Choroid plexus epithelial cell (primary cell): ENCODE results near the gene ZHX3.

Source experiments
- DNase-seq: peaks from one replicate; pipeline ENCODE4 v3.0.0-alpha.2; 2010; ENCODE audit warnings: low read depth
- H3K4me3 ChIP-seq: 2 replicates; pipeline ENCODE4 v1.5.1; 2011; ENCODE audit warnings: low read depth, mild to moderate bottlenecking, control low read depth, low read length, moderate library complexity
- TF ChIP-seq, protein P1 (sequence below): conservative IDR thresholded peaks from 2 replicates; pipeline ENCODE4 v1.5.1; 2011; ENCODE audit warnings: low read depth, mild to moderate bottlenecking, control low read depth, inconsistent platforms, low read length, moderate library complexity

Gene ZHX3

DNA sequence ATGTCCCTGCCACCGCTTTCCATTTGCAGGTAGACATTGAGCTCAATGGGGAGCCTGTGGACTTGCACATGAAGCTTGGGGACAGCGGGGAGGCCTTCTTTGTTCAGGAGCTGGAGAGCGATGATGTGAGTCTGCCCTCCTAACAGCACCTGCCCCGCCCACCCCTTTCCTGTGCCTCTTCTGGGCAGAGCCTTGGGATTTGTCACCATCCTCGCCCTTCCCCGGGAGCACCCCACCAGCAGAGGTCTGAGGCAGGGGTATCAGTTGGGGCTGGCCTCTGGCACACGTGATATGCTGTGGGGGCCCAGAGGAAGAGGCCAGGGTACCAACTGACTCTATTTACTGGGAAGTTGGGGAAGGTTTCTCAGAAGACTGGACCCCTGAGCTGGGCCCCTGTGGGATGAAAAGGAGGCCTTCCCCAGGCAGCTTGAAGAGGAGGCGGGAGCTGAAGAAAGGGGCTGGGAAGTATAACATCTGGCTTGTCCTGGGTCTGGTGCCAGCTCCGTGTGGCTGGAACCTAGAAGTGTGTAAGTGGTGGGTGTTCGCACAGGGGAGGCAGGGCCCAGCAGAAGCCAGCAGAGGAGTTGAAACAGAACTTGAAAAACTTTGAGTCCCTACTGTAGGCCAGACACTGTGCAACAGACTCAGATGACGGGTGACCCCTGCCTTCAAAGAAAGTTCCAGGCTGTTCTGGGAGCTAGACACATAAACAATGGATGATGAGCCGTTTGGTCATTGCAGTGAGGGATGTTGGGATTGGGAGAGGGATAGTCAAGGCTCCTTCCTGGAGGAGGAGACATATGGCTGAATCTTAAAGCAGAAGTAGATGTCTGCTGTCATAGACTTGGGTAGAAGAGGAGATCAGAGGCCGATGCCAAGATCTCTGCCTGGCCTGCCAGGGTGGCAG, 30.2 kb upstream of the ZHX3 start:
- no peak overlapping the region for H3K4me3 ChIP-seq
- TF ChIP-seq, protein P1, sequence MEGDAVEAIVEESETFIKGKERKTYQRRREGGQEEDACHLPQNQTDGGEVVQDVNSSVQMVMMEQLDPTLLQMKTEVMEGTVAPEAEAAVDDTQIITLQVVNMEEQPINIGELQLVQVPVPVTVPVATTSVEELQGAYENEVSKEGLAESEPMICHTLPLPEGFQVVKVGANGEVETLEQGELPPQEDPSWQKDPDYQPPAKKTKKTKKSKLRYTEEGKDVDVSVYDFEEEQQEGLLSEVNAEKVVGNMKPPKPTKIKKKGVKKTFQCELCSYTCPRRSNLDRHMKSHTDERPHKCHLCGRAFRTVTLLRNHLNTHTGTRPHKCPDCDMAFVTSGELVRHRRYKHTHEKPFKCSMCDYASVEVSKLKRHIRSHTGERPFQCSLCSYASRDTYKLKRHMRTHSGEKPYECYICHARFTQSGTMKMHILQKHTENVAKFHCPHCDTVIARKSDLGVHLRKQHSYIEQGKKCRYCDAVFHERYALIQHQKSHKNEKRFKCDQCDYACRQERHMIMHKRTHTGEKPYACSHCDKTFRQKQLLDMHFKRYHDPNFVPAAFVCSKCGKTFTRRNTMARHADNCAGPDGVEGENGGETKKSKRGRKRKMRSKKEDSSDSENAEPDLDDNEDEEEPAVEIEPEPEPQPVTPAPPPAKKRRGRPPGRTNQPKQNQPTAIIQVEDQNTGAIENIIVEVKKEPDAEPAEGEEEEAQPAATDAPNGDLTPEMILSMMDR = no peak
- peak; percentile 33 for DNase-seq

GRCh38 chr20:41345729-41346067, 28.2 kb upstream of the ZHX3 start:
- DNase-seq = no peak
- TF ChIP-seq, protein P1 = no peak
- no peak overlapping the region for H3K4me3 ChIP-seq

- no peak overlapping the region for H3K4me3 ChIP-seq
- TF ChIP-seq, protein P1 = no peak
- no peak for DNase-seq
Observed at GRCh38 chr20:41344938-41345728, 27.6 kb upstream of the ZHX3 start.

- TF ChIP-seq, protein P1 = no peak
- no peak overlapping the region for H3K4me3 ChIP-seq
- DNase-seq = no peak
Observed at GRCh38 chr20:41344477-41344876, 26.9 kb upstream of the ZHX3 start.

DNA sequence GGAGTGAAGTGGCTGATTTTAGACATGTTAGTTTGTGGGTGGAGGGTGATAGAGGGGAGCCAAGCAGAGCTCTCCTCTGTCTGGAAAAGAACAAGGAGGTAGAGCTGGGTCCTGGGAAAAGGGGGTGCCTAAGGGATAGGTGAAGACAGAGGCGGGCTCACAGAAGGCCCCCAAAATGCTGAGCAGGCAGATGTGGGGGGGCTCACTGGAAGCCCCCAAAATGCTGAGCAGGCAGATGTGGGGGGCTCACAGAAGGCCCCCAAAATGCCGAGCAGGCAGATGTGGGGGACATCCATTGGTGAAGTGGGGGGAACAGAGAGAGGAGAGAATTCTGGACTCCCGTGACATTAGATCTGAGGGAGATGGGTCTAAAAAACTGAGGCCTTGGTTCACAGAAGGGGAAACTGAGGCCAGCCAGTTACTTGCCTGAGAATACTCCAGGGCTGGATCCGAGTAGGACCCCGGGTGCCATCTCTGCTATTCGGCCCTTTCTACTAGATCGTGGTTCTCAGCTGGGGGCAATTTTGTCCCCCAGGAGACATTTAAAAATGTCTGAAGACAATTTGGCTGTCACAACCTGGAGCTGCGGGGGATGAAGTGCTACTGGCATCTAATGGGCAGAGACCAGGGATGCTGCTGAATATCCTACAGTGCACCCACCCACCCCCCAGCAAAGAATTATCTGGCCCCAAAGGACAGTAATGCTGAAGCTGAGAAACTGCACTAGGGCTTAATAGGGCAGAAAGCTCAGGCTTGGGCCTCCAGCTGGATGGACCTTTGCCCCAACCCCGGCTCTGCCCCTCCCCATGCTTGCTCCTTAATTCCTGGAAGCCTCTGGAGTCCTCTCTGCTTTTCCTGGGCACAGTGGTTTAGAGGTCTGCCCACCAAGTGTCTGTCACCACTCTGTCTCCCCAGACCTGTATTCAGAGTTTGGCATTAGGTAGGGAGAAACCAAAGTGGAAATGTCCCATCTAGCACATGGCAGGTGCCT, 25.2 kb upstream of the ZHX3 start:
- H3K4me3 ChIP-seq = no peak overlapping the region
- TF ChIP-seq, protein P1 = no peak
- no peak for DNase-seq

DNA sequence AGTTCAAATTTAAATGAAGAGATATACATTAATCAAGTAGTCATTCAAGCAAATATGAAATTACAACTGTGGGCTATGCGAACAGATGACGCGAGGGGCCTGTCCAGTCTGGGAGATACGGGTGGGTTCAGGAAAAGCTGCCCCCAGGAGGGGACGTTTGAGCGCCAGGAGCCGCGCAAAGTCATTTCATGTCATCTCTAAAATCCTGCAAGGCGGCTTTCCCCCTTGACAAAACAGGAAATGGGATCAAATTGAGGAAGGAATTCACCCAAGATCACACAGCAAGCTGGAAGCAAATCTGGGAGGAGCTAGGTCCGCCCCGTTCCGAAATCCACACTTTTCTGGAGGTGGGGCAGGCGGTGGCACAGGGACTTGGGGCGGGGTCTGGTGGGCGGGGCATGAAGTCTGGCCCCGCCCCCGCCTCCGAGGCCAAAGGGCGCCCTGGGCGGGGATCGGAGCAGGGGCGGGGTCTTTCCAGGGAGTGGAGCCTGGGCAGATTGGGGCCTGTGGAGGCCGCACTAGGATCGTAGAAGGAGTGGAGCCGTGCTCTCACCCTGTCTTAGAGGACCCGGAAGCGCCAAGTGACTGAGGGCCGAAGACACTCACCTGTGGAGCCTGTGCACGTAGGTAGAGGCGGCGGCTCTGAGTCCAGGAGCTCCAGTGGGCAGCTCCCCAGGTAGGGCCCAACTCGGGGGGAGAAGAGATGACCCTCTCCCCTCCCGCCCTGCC, 23.0 kb upstream of the ZHX3 start, which contains the start of gene LPIN3:
TSS of gene LPIN3 (plus strand) at position 495 of the 729 bp plus-strand sequence. CDS start 4,983 bp downstream, outside the sequence.
- peak; percentile 86 for DNase-seq
- TF ChIP-seq, protein P1 = no peak
- peak within 1 kb of the TSS; percentile 56 for H3K4me3 ChIP-seq
